GM21423 (cell line): ENCODE data around the gene EGF.

Experiments used
- ATAC-seq: cut with Tn5 transposase; IDR thresholded peaks from one replicate; pipeline ENCODE4 v1.9.1; 2021; ENCODE audit warnings: mild to moderate bottlenecking, moderate library complexity; ENCODE audit not compliant: unreplicated experiment

The EGF gene

DNA sequence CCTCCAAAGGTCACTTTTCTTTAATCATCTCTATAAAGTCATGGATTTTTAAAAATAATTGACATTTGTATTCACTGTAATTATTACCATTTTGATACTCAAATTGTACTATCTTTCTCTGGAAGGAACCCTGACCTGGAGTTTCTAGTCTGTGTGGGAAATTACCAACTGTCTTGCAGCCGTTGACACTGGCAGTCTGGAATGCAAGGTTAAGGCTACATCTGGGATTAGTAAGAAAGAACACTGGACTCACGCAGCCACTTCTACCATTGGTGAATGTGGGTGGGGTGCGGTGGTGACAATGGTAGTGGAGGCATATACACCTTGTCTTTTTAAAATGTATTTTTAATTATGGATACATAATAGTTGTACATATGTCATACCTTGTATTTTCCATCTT, 40.9 kb downstream of the EGF start:
- ATAC-seq, result no peak

DNA sequence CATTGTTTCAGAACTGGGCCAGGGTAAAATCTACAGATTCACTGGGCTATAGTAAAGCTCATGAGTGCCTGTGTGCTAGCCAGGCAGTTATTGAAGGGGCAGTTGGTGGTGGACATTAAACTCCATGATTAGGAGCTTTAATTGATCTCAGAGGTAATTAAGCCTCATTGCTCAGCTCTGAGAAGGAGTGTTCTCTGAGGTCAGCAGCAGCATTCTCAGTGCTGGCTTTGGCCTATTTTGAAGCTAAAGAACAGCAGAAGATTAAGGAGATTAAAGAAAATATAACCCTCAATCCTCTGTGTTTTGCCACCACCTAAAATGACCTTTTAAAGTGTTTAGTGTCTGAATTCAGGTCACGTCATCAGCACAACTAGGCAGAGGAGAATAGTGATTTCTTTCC, 42.5 kb downstream of the EGF start:
- no peak for ATAC-seq

- no peak for ATAC-seq
These were observed 44.5 kb downstream of the EGF start for GRCh38 chr4:109957227-109957626.

- no peak for ATAC-seq
These were observed 46.5 kb downstream of the EGF start for GRCh38 chr4:109959195-109959594.

GRCh38 chr4:109962401-109962800, 49.7 kb downstream of the EGF start:
- no peak for ATAC-seq

- ATAC-seq, result no peak
These were observed 54.3 kb downstream of the EGF start for GRCh38 chr4:109966891-109967481.

- peak; percentile 58 for ATAC-seq
These were observed 55.3 kb downstream of the EGF start for GRCh38 chr4:109967798-109968520.

DNA sequence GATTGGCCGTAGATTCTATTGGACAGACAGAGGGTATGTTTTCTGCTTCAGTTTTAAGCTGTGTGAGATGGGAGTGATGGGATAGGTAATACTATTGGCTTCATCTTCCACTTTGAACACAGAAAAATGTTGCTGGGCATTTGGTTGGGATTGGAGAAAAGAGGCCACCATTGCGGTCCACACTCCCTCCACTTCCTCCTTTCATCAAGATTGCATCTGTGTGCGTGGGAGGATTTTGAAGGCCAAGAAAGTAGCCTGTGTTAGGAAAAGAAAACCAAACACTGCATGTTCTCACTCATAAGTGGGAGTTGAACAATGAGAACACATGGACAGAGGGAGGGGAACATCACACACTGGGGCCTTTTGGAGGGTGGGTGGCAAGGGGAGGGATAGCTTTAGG, 56.4 kb downstream of the EGF start:
- ATAC-seq, result no peak

- no peak for ATAC-seq
These were observed 57.2 kb downstream of the EGF start for GRCh38 chr4:109969919-109970318.

DNA sequence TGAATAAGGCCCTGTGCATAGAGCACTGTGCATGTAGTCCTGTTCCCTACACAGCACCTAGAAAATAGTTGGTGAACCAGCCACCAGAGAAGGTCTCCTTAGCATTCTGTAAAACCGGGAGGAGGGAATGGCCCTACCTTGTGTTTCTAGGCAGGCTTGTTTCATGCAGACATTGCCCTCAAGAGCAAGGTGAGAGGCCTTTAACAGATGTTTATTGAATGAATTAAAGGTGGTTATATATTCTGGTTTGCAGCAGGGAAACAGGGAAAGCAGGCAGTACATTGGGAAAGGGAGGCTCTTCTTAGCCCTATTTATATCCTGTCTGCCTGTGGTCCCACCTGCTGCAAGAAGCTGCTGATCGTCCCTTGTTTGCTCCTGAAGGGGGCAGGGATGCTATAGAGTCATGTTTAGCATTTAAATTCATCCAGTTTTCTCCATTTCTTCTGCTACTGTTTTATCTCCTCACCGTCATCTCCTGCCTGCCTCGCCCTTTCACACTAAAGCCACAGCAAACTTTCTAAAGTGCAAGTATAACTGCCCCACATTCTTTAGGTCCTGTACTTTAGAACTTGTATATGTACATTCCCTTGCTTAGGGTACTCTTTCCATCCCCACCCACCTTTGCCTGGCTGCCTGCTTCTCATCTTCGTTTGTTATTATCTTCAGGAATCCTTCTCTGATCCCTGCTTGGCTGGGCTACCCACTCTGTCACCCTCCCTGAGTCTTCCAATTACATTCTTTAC, 60.3 kb downstream of the EGF start:
- no peak for ATAC-seq

- ATAC-seq, result no peak
These were observed 60.8 kb downstream of the EGF start for GRCh38 chr4:109973529-109973905.

- no peak for ATAC-seq
These were observed 63.5 kb downstream of the EGF start for GRCh38 chr4:109976189-109976588.

- ATAC-seq, result no peak
These were observed 65.3 kb downstream of the EGF start for GRCh38 chr4:109977854-109978501.

- ATAC-seq, result no peak
These were observed 66.2 kb downstream of the EGF start for GRCh38 chr4:109978704-109979454.

GRCh38 chr4:109979920-109980717, 67.4 kb downstream of the EGF start:
- ATAC-seq, result no peak

DNA sequence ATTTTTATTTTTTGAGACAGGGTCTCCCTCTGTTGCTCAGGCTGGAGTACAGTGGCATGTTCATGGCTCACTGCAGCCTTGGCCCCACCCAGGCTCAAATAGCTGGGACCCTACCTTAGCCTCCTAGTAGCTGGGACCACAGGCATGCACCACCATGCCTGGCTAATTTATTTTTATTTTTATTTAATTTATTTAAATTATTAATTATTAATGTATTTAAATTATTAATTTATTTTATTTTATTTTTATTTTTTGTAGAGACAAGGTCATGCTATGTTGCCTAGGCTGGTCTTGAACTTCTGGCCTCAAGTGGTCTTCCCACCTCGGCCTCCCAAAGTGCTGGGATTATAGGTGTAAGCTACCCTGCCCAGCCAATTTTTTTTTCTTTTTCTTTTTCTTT, 69.3 kb downstream of the EGF start:
- ATAC-seq, result no peak

- no peak for ATAC-seq
These were observed 69.8 kb downstream of the EGF start for GRCh38 chr4:109982521-109982920.

DNA sequence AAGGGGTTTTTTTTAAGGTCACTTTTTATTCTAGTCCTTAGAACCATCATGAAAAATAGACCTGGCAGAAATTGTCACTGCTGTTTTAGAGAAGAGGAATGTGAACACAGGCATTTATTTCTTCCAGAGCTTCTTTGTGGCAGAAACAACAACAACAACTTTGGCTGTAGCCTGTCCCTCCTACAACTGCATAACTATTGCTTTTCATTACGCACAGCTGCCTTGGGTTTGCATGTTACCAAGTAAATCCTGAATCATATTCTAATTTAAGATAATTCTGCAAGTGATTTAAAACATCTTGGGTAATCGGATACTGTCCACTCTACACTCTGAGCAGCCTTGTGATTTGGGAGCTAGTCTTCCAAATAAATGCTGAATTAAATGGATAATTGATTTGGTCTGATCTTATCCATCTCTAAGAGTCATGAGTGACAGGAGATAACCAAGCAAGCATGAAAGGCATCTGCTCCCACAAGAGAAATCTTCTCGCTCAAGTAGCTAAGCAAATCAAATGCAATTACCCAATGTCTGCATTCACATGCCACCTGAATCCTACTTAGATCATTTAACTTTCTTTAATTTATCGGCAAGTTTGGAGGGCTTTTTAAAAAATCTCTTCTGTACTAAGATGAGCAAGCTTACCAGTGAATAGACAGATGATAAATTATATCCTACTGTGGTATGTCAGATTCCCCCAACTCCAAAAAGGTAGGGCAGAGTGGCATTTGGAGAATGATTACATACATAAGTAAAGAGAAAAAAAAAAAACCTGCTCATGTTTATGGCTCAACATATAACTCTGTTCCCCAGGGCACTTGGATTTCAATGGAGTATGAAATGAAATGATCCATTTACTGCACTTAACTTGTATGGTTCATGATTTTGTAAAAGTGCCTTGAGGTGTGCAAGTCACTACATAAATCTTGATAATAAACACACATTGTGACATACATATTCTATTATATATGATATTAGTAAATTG, 73.6 kb downstream of the EGF start:
- ATAC-seq, result no peak

DNA sequence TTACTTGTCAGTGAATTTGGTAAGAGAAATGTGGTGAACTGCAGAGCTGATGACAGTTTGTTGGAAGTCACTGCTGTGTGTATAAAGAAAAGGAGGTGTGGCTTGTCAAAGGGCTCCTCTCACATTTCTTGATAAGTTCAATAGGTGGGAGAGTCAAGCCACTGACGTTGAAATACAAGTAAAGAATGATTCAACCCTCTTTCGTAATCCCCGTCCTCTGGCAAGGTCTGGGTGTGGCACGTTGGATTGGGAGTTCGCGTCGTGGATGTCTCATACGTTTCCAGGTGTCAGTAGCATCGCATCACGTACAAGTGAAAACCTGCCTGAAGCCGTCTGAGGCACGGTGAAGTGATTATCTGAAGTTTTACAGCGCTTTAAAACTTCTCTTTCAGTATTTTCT, 76.4 kb downstream of the EGF start:
- ATAC-seq, result no peak
